Testis (tissue), 2 donors: Measurements from ENCODE around the gene VPS8.

Experiments
- POLR2A ChIP-seq: fragments of 450-650 bp; IDR thresholded peaks from one replicate; pipeline ENCODE4 v1.6.1; 2017; ENCODE audit warnings: antibody characterized with exemption, mild to moderate bottlenecking, moderate library complexity
- TF ChIP-seq, protein P1 (sequence below), 3 experiments: fragments of 450-650 bp in 2 of 3; fragments of 200-600 bp in 1 of 3; sonication (generic) in 1 of 3; IDR thresholded peaks; one replicate each; pipeline ENCODE4 v1.5.1; 2016 to 2019; ENCODE audit warnings: antibody characterized with exemption in 3 of 3, mild to moderate bottlenecking in 2 of 3, moderate library complexity in 1 of 3

DNA sequence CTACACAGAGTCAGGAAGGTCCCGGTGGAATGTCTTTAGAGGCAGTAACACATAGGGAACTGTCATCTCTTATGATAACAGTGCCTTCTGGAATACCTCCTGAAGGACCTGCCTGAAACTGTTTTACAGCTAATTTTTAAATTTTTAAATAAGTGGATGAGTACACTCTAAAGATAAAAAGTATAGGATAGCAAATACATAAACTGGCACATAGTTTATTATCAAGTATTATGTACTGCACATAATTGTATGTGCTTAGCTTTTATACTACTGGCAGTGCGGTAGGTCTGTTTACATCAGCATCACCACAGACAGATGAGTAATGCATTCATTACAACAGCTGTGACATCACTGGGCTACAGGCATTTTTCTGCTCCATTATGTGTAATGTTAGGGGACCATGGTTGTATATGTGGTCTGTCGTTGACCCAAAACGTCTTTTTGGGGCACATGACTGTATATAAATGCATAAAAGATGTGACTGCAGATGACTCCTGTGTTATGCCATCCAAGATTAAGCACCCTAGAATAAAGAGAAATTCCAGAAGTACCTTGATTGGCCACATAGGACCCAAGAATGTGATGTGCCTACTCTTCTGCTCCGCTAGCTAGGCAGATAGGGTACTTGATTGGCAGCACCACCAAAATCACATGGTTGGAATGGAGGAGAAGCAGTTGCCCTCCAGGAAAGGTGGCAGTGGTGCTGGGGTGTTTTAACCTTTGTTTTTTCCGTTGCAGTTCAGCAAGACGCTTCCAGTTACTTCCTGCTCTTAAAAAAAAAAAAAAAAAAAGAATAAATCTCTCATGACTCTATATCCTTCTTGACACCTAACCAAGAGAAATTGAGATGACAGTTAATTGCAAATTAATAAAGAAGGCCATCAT, 3.3 kb downstream of the VPS8 start:
- TF ChIP-seq, protein P1, sequence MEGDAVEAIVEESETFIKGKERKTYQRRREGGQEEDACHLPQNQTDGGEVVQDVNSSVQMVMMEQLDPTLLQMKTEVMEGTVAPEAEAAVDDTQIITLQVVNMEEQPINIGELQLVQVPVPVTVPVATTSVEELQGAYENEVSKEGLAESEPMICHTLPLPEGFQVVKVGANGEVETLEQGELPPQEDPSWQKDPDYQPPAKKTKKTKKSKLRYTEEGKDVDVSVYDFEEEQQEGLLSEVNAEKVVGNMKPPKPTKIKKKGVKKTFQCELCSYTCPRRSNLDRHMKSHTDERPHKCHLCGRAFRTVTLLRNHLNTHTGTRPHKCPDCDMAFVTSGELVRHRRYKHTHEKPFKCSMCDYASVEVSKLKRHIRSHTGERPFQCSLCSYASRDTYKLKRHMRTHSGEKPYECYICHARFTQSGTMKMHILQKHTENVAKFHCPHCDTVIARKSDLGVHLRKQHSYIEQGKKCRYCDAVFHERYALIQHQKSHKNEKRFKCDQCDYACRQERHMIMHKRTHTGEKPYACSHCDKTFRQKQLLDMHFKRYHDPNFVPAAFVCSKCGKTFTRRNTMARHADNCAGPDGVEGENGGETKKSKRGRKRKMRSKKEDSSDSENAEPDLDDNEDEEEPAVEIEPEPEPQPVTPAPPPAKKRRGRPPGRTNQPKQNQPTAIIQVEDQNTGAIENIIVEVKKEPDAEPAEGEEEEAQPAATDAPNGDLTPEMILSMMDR (IDR thresholded peaks at IDR 0.05) = no peak
- no peak for TF ChIP-seq POLR2A
